Duodenal mucosa (tissue), 2 donors: ENCODE measurements around the gene CDH8.

Source experiments
- H3K27ac ChIP-seq: one replicate; pipeline ENCODE4 v1.7.0; 2013; ENCODE audit warnings: low read depth, low read length
- H3K27me3 ChIP-seq, 2 donors: one replicate each; pipeline ENCODE4 v1.7.0; 2013; ENCODE audit warnings: low read length in 2 of 2, control low read depth in 1 of 2; ENCODE audit not compliant: insufficient read depth in 2 of 2, control insufficient read depth in 1 of 2
- H3K36me3 ChIP-seq, 2 donors: one replicate each; pipeline ENCODE4 v1.7.0; 2013; ENCODE audit warnings: low read length in 2 of 2, control low read depth in 1 of 2; ENCODE audit not compliant: insufficient read depth in 2 of 2, control insufficient read depth in 1 of 2
- H3K4me1 ChIP-seq, 2 donors: one replicate each; pipeline ENCODE4 v1.7.0; 2013; ENCODE audit warnings: low read length in 2 of 2, control low read depth in 1 of 2; ENCODE audit not compliant: insufficient read depth in 2 of 2, control insufficient read depth in 1 of 2
- H3K4me3 ChIP-seq, 2 donors: one replicate each; pipeline ENCODE4 v1.7.0; 2013; ENCODE audit warnings: low read length in 2 of 2, low read depth in 1 of 2
- H3K9ac ChIP-seq, 2 donors: one replicate each; pipeline ENCODE4 v1.7.0; 2013; ENCODE audit warnings: low read length in 2 of 2, low read depth in 1 of 2
- H3K9me3 ChIP-seq, 2 donors: one replicate each; pipeline ENCODE4 v1.7.0; 2013; ENCODE audit warnings: low read length in 2 of 2, control low read depth in 1 of 2; ENCODE audit not compliant: control insufficient read depth in 1 of 2

Gene CDH8

DNA sequence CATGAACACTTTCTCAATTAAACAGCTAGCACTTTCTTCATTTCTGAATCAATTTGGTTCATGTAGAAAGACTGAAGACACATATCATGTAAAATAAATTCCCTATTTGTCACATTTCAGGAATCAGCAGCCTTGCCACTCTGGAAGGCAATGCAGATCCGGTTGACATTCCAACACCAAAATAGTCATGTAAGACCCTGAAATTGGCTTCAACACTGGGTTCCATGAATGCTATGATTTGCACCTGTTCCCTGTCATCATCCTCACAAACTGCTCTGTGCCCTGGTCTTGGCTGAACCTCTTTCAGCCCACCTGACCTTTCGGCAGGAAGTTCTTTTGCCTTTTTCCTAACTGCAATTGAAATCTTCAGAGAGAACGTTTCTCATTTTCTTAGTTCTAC is 156.9 kb downstream of the CDH8 start:
- no peak overlapping the region for H3K4me3 ChIP-seq
- H3K27me3 ChIP-seq: no peaks in the 10 kb centered on the region
- no peak overlapping the region for H3K9ac ChIP-seq
- no peaks in the 10 kb centered on the region for H3K4me1 ChIP-seq
- no peak overlapping the region for H3K27ac ChIP-seq
- H3K36me3 ChIP-seq: no peaks in the 10 kb centered on the region
- peaks cover 0 to 2% of the 10 kb centered on the region in 2 donors for H3K9me3 ChIP-seq

DNA sequence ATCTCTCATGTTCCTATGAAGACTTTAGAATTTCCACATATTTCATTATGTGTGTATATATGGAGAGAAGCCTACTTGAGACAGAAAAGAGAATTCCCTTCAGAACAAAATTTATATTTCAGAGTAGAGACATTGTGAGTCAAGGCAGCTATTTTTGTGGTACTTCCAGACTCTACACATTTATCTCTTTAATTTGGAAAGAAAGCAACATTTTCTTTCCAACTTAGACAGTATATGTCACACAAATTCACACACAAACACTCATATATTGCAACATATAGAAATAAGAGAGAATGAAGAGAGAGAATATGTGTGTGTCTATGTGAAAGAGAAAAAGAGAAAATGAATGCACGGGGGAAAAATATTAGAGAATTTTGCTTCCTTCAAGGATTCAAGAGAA is 158.8 kb downstream of the CDH8 start:
- H3K9me3 ChIP-seq: peaks cover 0 to 2% of the 10 kb centered on the region in 2 donors
- H3K9ac ChIP-seq: no peak overlapping the region
- no peaks in the 10 kb centered on the region for H3K36me3 ChIP-seq
- H3K27ac ChIP-seq: no peak overlapping the region
- no peaks in the 10 kb centered on the region for H3K4me1 ChIP-seq
- no peak overlapping the region for H3K4me3 ChIP-seq
- no peaks in the 10 kb centered on the region for H3K27me3 ChIP-seq

DNA sequence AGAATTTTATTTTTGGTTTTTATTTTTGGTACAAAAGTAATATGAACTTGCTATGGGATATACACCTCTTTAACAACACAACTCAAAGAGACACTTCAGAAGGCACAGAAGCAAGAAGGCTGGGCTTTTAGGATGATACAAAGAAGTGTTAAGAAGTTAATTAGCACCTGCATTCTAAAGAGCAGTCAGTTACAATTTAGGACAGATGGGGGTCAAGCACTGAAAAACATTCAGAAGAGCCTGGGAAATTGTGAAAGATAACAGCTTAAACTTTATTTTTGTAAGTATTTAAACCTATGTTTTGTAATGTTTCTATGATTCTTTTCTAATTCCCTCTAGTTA is 163.5 kb downstream of the CDH8 start:
- H3K27ac ChIP-seq: no peak overlapping the region
- peaks cover 0 to 4% of the 10 kb centered on the region in 2 donors for H3K9me3 ChIP-seq
- H3K4me3 ChIP-seq: no peak overlapping the region
- no peak overlapping the region for H3K9ac ChIP-seq
- H3K36me3 ChIP-seq: no peaks in the 10 kb centered on the region
- H3K27me3 ChIP-seq: no peaks in the 10 kb centered on the region
- H3K4me1 ChIP-seq: no peaks in the 10 kb centered on the region

DNA sequence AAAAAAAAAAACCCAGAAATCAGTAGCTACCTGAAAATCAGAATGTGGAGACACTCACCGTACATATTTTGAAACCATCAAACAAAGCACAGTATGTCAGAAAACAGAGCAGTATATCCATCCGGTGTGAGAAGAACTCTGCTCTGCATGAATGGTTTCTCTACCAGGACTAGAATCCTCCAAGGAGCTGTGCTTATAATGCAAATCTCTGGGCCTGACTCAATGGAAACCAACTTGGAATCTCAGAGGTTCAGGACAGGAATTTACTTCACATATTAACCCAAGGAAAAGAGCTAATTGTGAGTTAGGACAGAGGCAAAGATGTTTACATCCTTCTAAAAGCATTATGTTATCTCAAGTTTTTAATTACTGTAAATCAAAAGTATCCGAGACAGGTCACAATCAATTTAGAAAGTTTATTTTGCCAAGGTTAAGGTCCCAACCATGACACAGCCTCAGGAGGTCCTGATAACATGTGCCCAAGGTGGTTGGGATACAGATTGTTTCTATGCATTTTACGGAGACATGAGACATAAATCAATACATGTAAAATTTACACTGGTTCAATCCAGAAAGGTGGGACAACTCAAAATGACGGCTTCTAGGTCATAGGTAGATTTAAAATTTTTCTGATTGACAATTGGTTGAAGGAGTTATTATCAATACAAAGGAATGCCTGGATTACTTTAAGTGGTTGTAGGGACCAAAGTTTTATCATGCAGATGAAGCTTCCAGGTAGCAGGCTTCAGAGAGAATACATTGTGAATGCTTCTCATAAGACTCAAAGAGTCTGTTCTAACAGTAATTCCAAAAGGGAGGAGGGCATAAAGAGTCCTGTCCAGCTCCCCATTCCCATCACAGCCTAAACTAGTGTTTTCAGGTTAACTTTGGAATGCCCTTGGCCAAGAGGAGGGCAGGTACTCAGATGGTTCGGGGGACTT is 164.1 kb downstream of the CDH8 start:
- Histone ChIP-seq H3K4me1 (no peaks in the 10 kb centered on the region), H3K4me3 (no peak overlapping the region), H3K27ac (no peak overlapping the region), H3K36me3 (no peaks in the 10 kb centered on the region), H3K27me3 (no peaks in the 10 kb centered on the region), H3K9ac (no peak overlapping the region), H3K9me3 (peaks cover 0 to 4% of the 10 kb centered on the region in 2 donors)

DNA sequence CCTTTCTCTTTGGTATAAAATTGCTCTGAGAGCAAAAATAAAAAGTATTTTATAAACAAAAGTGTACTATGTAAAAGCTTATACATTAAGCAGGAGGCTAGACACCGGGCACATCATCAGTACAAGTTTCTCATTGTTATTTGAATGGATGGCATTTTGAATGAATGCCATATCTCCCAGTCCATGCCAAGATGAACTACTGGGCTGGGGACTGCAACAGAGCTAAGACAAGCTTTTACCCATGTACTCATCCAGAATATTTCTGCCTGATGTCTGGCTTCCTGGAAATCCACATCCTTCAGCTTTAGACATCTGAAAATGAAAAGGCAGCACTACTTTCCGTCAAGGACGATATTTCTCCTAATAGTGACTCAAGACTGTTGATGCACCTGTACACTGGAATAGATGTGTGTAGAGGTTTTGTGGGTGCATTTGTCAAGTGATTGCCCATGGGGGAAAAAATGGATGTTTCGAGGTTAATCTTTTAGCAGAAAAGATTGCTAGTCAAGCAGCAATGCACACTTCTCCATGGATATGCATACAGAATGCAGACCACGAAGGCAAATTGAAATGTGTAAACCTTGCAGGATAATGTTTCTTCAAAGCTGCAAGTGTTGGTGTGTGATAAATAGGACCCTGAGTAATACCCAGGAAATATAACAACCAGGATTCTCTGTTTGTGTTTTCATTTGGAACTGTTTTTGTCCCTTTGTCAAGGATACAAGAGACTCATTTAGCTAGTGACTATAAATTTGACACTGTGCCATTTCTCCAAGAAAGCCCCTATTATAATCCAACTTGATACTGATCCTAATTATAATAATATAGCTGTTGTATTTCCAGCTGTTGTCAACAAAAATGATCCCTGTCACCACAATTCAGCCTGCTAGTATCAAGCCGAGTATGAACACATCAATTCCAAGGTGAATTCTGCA is 173.8 kb downstream of the CDH8 start:
- no peak overlapping the region for H3K9ac ChIP-seq
- no peak overlapping the region for H3K4me3 ChIP-seq
- H3K9me3 ChIP-seq: peaks cover 0 to 7% of the 10 kb centered on the region in 2 donors
- no peaks in the 10 kb centered on the region for H3K27me3 ChIP-seq
- H3K36me3 ChIP-seq: no peaks in the 10 kb centered on the region
- H3K4me1 ChIP-seq: no peaks in the 10 kb centered on the region
- H3K27ac ChIP-seq: no peak overlapping the region

DNA sequence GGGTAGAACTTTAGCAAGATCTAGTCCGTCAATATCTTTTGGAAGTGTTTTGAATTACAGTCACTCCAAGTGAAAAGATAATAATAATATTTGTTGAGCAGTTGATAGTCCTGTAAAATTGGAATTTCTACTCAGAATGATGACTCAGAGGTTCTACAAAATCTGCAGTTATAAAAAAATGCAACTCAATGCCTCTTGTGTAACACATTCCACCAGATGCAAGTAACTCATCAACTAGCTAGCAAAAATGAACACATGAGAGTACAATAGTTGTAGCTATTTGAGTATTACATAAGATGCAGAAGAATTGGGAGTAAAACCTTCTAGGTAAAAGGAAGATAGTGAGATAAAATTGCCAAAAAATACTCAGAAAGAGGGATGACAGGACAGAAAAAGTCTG is 177.2 kb downstream of the CDH8 start:
- Histone ChIP-seq H3K4me1 (no peaks in the 10 kb centered on the region), H3K27me3 (no peaks in the 10 kb centered on the region), H3K36me3 (no peaks in the 10 kb centered on the region), H3K27ac (no peak overlapping the region), H3K9ac (no peak overlapping the region), H3K9me3 (no peaks in the 10 kb centered on the region), H3K4me3 (no peak overlapping the region)

GRCh38 chr16:61842666-61843065 is 193.6 kb downstream of the CDH8 start:
- Histone ChIP-seq H3K9me3 (peaks cover 0 to 6% of the 10 kb centered on the region in 2 donors), H3K27me3 (no peaks in the 10 kb centered on the region), H3K4me1 (no peaks in the 10 kb centered on the region)

GRCh38 chr16:61836804-61837393 is 199.3 kb downstream of the CDH8 start:
- no peak overlapping the region for H3K4me3 ChIP-seq
- no peaks in the 10 kb centered on the region for H3K36me3 ChIP-seq
- no peaks in the 10 kb centered on the region for H3K27me3 ChIP-seq
- no peak overlapping the region for H3K27ac ChIP-seq
- no peaks in the 10 kb centered on the region for H3K4me1 ChIP-seq
- H3K9me3 ChIP-seq: peaks cover 0 to 3% of the 10 kb centered on the region in 2 donors
- no peak overlapping the region for H3K9ac ChIP-seq

More at GRCh38 chr16:61842666-61843065, 193.6 kb downstream of the CDH8 start:
- no peak overlapping the region for H3K9ac ChIP-seq
- no peak overlapping the region for H3K27ac ChIP-seq
- H3K36me3 ChIP-seq: no peaks in the 10 kb centered on the region
- H3K4me3 ChIP-seq: no peak overlapping the region

DNA sequence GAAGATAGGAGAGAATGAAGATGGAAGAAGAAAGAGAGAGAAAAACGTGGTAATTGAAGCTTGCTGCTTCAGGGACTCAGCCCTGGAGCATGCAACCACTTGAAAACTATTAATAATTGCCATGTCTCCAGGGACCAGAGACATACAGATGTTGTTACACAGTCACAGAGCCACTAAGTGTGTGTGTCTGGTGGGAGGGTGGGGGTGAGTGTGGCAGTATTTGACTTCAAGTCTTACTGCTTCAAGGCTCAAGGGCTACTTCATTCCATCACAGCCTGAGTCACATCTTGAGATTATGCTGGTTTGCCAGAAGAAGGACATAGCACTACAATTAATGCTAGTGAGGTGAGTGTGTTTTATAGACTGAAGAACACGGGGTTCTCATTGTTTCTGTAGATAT is 202.2 kb downstream of the CDH8 start:
- Histone ChIP-seq H3K27me3 (no peaks in the 10 kb centered on the region), H3K27ac (no peak overlapping the region), H3K9me3 (peaks cover 0 to 3% of the 10 kb centered on the region in 2 donors), H3K4me3 (no peak overlapping the region), H3K4me1 (no peaks in the 10 kb centered on the region), H3K9ac (no peak overlapping the region), H3K36me3 (no peaks in the 10 kb centered on the region)
